ENCODE results near the gene ATP6V1G2.
A peak's percentile ranks its signal among the peaks of the same experiment; 100 is the strongest.

The ATP6V1G2 gene

GRCh38 chr6:31547727-31548543 is 1.5 kb upstream of the ATP6V1G2 start:
- Histone ChIP-seq H3K27ac (ENCODE audit: low read depth, low read length) (peak overlapping the region; percentile 65), H3K9me2 (replicated peaks; ENCODE audit: control insufficient read depth, low read length) (no peaks in the 10 kb centered on the region), H4K20me1 (ENCODE audit: control insufficient read depth, insufficient read depth, low read depth, low read length) (no peaks in the 10 kb centered on the region), H3K79me2 (ENCODE audit: control insufficient read depth, low read length) (peaks cover 18% of the 10 kb centered on the region), H3F3A (ENCODE audit: control insufficient read depth, insufficient read depth) (peaks cover 22% of the 10 kb centered on the region), H3K4me1 (ENCODE audit: control insufficient read depth, low read length) (peaks cover 62% of the 10 kb centered on the region), H3K4me2 (ENCODE audit: low read length) (peak overlapping the region; percentile 95), H3K36me3 (ENCODE audit: control insufficient read depth, low read length) (peaks cover 18% of the 10 kb centered on the region), H3K4me3 (ENCODE audit: low read length) (peak overlapping the region; percentile 81), H3K27me3 (ENCODE audit: control insufficient read depth, low read length) (no peaks in the 10 kb centered on the region), H3K9me3 (ENCODE audit: control insufficient read depth, insufficient read depth, low read length) (no peaks in the 10 kb centered on the region)
- no peak for TF ChIP-seq EZH2phosphoT487 (IDR thresholded peaks at IDR 0.05; ENCODE audit: borderline replicate concordance, low read length)
- TF ChIP-seq CTCF (IDR thresholded peaks at IDR 0.05; ENCODE audit: low read depth, low read length, poor library complexity, severe bottlenecking) = no peak

GRCh38 chr6:31546958-31547726 is 734 bp upstream of the ATP6V1G2 start, which contains the start of gene NFKBIL1:
Gene NFKBIL1 (plus strand): TSS chr6:31547608. CDS start chr6:31547695, 87 bp downstream.
- Histone ChIP-seq H3K9me2 (replicated peaks; ENCODE audit: control insufficient read depth, low read length) (no peaks in the 10 kb centered on the region), H4K20me1 (ENCODE audit: control insufficient read depth, insufficient read depth, low read depth, low read length) (no peaks in the 10 kb centered on the region), H3K4me1 (ENCODE audit: control insufficient read depth, low read length) (peaks cover 66% of the 10 kb centered on the region), H3K9me3 (ENCODE audit: control insufficient read depth, insufficient read depth, low read length) (no peaks in the 10 kb centered on the region), H3K79me2 (ENCODE audit: control insufficient read depth, low read length) (peaks cover 26% of the 10 kb centered on the region), H3K27me3 (ENCODE audit: control insufficient read depth, low read length) (no peaks in the 10 kb centered on the region), H3K4me3 (ENCODE audit: low read length) (peak within 1 kb of the TSS; percentile 81), H3K4me2 (ENCODE audit: low read length) (peak within 1 kb of the TSS; percentile 95), H3K27ac (ENCODE audit: low read depth, low read length) (peak within 1 kb of the TSS; percentile 65), H3K36me3 (ENCODE audit: control insufficient read depth, low read length) (peaks cover 26% of the 10 kb centered on the region), H3F3A (ENCODE audit: control insufficient read depth, insufficient read depth) (peaks cover 22% of the 10 kb centered on the region)
- no peak for TF ChIP-seq EZH2phosphoT487 (IDR thresholded peaks at IDR 0.05; ENCODE audit: borderline replicate concordance, low read length)
- peak; percentile 8 for TF ChIP-seq CTCF (IDR thresholded peaks at IDR 0.05; ENCODE audit: low read depth, low read length, poor library complexity, severe bottlenecking)

GRCh38 chr6:31545291-31545690 is 1.1 kb downstream of the ATP6V1G2 start:
- no peak overlapping the region for H3K4me3 ChIP-seq (ENCODE audit: low read length)
- H3K4me1 ChIP-seq (ENCODE audit: control insufficient read depth, low read length) = peaks cover 62% of the 10 kb centered on the region
- peaks cover 7% of the 10 kb centered on the region; the same call in 1 of the 2 replicates for H4K20me1 ChIP-seq (ENCODE audit: control insufficient read depth, insufficient read depth, low read depth, low read length)
- no peak overlapping the region for H3K27ac ChIP-seq (ENCODE audit: low read depth, low read length)
- no peaks in the 10 kb centered on the region for H3K27me3 ChIP-seq (ENCODE audit: control insufficient read depth, low read length)
- no peaks in the 10 kb centered on the region for H3K9me2 ChIP-seq (replicated peaks; ENCODE audit: control insufficient read depth, low read length)
- no peaks in the 10 kb centered on the region for H3K9me3 ChIP-seq (ENCODE audit: control insufficient read depth, insufficient read depth, low read length)
- H3K79me2 ChIP-seq (ENCODE audit: control insufficient read depth, low read length) = peaks cover 44% of the 10 kb centered on the region
- peak overlapping the region; percentile 6; the same call in 1 of the 2 replicates for H3K4me2 ChIP-seq (ENCODE audit: low read length)
- H3F3A ChIP-seq (ENCODE audit: control insufficient read depth, insufficient read depth) = peaks cover 22% of the 10 kb centered on the region
- TF ChIP-seq EZH2phosphoT487 (IDR thresholded peaks at IDR 0.05; ENCODE audit: borderline replicate concordance, low read length) (no peak), CTCF (IDR thresholded peaks at IDR 0.05; ENCODE audit: low read depth, low read length, poor library complexity, severe bottlenecking) (no peak)
- H3K36me3 ChIP-seq (ENCODE audit: control insufficient read depth, low read length) = peaks cover 38% of the 10 kb centered on the region
